Hepatocyte (in vitro differentiated cells): ENCODE data around the gene SLC24A1.

Experiments used
- EZH2 ChIP-seq: fragments of 200-600 bp; sonication (generic); IDR thresholded peaks from 2 replicates; pipeline ENCODE4 v1.6.1; 2016; ENCODE audit warnings: antibody characterized with exemption, mild to moderate bottlenecking, borderline replicate concordance
- TF ChIP-seq, protein P1 (sequence below): fragments of 200-600 bp; sonication (generic); IDR thresholded peaks from 2 replicates; pipeline ENCODE4 v1.5.1; 2016; ENCODE audit warnings: antibody characterized with exemption, mild to moderate bottlenecking; ENCODE audit not compliant: poor library complexity

DNA sequence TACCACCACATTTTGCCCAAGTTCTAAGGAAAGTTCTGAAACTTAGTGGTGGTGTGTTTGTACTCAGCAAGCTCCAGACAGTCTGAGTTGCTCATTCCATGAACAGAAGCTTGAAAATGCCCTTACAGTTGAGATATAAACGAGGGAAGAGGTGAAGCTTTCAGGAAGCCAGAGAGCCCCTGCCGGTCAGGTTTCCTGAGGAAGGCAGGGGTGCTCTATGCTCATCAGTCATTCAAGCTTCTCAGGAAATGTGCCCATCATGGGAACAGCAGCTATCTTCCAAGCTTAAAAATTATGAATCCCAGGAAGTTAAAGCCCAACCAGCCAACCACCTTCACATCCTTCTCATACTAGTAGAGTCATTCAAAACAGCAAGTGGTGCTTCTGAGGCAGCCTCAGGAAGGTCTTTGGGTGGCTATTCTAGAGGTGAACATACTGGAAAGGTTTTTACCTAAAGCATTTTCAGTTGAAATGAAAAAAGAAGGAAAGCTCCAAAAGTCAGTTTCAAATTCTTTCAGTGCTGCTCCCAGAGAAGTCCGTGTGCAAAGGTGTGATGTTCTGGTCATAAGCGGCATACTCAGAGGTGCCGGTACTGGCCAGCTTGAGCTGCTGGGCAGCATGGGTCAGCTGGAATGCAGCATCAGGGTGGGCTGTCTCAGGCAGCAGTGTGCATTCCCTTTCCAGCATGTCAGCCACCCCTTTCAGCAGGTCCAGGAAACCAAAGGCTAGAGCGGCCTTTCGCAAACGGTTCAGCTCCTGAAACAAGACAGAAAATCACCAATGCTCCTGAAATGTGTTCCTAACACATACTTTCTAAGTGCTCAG lies 42.6 kb upstream of the SLC24A1 start:
- TF ChIP-seq, protein P1, sequence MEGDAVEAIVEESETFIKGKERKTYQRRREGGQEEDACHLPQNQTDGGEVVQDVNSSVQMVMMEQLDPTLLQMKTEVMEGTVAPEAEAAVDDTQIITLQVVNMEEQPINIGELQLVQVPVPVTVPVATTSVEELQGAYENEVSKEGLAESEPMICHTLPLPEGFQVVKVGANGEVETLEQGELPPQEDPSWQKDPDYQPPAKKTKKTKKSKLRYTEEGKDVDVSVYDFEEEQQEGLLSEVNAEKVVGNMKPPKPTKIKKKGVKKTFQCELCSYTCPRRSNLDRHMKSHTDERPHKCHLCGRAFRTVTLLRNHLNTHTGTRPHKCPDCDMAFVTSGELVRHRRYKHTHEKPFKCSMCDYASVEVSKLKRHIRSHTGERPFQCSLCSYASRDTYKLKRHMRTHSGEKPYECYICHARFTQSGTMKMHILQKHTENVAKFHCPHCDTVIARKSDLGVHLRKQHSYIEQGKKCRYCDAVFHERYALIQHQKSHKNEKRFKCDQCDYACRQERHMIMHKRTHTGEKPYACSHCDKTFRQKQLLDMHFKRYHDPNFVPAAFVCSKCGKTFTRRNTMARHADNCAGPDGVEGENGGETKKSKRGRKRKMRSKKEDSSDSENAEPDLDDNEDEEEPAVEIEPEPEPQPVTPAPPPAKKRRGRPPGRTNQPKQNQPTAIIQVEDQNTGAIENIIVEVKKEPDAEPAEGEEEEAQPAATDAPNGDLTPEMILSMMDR: no peak
- TF ChIP-seq EZH2: no peak
